DMS153 (cell line): Measurements from ENCODE around the gene CHCHD1.
"Not testable (repeated sequence)": the region's sequence is repeated elsewhere in the genome, so short reads cannot be mapped to it uniquely, and the experiment has no call there.

Source experiments
- DNase-seq: peaks from one replicate; lab custom pipeline; 2025; lab: John Stamatoyannopoulos, UW

The CHCHD1 gene

GRCh38 chr10:73781879-73782748, at the start of gene CHCHD1:
Gene CHCHD1, plus strand, starts transcription at chr10:73782048. Its CDS starts 28 bp downstream, at chr10:73782076.
- peak; percentile 51 for DNase-seq

DNA sequence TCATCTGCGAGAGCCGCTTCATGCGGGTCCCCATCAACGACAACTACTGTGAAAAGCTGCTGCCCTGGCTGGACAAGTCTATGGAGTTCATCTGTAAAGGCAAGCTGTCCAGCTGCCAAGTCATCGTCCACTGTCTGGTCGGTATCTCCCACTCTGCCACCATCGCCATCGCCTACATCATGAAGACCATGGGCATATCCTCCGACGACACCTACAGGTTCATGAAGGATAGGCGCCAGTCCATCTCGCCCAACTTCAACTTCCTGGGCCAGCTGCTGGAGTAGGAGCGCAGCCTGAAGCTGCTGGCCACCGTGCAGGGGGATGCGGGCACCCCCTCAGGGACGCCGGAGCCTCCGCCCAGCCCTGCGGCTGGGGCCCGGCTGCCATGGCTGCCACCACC, 49.4 kb upstream of the CHCHD1 start:
- DNase-seq: no peak

DNA sequence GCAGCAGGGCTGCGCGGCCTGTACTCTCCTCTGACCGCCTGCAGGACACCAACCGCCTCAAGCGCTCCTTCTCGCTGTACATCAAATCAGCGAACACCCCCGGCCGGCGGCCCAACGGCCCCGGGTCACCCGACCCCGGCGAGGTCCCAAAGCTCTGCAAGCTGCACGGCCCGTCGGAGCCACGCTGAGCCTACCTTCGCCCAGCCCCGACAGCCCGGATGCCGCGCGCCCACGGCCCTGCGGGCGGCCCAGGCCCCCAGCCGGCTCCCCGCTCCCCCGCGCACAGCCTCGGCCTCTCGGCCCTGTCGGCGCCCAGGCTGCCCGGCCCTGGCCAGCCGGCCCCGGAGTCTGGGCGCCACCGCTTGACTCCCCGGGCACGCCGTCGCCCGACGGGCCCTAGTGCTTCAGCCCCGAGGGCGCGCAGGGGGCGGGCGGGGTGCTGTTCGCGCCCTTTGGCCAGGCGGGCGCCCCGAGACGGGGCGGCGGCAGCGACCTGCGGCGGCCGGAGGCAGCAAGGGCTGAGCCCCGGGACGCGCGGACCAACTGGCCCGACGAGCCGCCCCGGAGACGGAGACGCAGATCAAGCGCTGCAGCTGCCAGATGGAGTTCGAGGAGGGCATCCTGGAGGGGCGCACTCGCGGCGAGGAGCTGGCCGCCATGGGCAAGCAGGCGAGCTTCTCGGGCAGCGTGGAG, 48.8 kb upstream of the CHCHD1 start:
- DNase-seq: no peak

- DNase-seq: no peak
Measured at GRCh38 chr10:73734028-73734720, 47.7 kb upstream of the CHCHD1 start.

GRCh38 chr10:73734796-73735305, 47.0 kb upstream of the CHCHD1 start:
- DNase-seq: no peak

- not testable (repeated sequence) for DNase-seq
Measured at GRCh38 chr10:73740501-73741254, 41.2 kb upstream of the CHCHD1 start.

- no peak for DNase-seq
Measured at GRCh38 chr10:73742454-73742734, 39.5 kb upstream of the CHCHD1 start.

DNA sequence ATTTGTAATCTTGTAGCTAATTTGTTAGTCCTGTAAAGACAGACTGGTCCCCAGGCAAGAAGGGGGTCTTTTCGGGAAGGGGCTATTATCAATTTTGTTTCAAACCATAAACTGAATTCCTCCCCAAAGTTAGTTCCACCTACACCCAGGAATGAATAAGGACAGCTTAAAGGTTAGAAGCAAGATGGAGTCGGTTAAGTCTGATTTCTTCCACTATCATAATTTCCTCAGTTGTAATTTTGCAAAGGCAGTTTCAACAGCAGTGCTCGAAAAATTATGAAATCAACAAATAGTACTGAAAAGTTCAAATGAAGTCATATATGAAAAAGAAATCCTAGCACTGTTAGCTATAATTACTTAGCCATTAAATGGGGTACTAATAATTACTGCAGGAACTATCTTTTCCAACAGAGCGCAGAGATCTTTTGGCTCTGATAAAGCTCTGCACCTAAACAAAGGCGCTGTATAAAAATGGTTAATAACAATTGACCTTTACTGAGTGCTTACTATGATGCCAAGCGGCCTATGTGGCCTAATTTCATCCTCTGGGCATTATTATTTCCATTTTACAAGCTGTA, 38.4 kb upstream of the CHCHD1 start:
- no peak for DNase-seq

- DNase-seq: peak; percentile 86
Measured at GRCh38 chr10:73743905-73744663, 37.8 kb upstream of the CHCHD1 start, which contains the start of gene SEC24C. Gene SEC24C, plus strand, starts transcription at chr10:73744372. Its CDS starts 2,461 bp downstream, at chr10:73746833.

- DNase-seq: no peak
Measured at GRCh38 chr10:73744664-73744975, 37.2 kb upstream of the CHCHD1 start.

DNA sequence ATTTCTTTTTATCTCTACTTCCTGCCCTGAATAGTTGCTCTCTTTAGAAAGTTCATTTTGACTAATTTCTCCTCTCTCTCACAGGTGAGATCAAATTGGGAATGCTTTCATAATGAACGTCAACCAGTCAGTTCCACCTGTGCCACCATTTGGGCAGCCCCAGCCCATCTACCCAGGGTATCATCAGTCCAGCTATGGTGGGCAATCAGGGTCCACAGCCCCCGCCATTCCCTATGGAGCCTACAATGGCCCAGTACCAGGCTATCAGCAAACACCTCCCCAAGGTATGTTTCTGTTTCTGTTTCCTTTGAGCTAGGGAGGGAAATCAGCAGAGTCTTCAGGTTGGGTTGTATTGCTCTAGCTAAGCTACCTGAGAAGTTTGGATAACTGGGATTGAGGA, 35.1 kb upstream of the CHCHD1 start:
- no peak for DNase-seq

DNA sequence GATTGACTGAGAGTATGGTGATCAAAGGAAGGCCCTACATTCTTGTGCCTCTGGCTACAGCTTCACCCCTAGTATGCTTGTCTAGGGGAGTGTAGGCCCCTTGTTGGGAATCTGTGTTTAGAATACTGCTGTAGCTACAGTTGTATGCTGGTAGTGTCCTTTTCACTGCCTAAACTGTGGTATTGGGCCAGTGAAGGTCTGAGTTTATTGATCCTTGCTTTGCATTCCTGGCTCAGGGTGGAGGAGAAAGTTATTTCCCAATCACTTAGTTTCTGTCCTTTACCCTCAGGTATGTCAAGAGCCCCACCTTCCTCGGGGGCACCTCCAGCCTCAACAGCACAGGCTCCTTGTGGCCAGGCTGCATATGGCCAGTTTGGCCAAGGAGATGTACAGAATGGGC, 31.0 kb upstream of the CHCHD1 start:
- no peak for DNase-seq

- DNase-seq: no peak
Measured at GRCh38 chr10:73756183-73756582, 25.7 kb upstream of the CHCHD1 start.

DNA sequence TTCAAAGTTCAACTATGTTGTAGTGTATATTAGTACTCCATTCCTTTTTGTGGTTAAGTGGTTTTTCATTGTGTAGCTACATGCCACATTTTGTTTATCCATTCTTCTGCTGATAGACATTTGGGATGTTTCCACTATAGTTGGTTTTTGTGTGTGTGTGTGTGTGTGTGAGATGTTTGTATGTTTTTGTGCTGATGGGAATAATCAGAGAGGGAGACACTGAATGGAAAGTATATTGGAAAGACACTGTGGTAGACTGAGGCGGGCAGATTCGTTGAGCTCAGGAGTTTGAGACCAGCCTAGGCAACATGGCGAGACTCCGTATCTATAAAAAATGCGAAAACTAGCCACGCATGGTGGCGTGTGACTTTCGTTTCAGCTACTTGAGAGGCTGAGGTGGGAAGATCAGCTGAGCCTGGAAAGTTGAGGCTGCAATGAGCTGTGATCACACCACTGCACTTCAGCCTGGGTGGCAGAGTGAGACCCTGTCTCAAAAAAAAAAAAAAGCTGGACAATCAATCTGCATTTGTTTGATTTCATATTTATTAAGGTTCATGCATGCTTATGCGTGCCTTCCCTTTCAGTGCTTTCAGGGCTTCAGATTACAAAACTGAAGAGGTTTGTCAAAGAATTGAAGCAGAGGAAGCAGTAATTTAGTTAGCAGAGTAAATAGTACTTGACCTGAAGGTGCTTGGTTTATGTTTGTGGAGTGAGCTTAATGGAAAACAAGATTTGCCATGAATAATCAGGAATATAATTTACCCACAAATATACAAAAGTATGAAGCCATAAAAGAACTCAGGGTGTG, 22.9 kb upstream of the CHCHD1 start:
- peak; percentile 73 for DNase-seq

DNA sequence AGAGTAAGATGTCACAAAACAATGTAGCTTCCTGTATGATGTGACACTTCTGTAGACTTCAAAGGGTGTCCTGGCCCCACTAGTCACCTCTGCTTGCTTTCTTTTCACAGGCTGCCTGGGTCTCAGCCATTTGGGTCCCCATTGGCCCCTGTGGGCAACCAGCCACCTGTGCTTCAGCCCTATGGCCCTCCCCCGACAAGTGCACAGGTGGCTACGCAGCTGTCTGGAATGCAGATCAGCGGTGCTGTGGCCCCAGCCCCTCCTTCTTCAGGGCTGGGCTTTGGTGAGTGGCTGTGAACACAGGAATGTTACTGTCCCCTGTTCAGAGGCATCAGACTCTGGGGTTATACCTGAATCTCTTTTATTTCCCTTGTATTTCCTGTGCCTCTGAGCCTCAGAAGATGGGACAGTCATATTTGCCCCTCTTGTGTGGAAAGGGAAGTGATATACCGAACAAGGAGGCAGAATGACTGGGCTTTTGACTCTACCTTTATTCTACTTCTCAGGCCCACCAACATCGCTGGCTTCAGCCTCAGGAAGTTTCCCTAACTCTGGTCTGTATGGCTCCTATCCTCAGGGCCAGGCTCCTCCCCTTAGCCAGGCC, 22.2 kb upstream of the CHCHD1 start:
- DNase-seq: peak; percentile 64

GRCh38 chr10:73761781-73762180, 20.1 kb upstream of the CHCHD1 start:
- DNase-seq: no peak

- no peak for DNase-seq
Measured at GRCh38 chr10:73762915-73763314, 18.9 kb upstream of the CHCHD1 start.

DNA sequence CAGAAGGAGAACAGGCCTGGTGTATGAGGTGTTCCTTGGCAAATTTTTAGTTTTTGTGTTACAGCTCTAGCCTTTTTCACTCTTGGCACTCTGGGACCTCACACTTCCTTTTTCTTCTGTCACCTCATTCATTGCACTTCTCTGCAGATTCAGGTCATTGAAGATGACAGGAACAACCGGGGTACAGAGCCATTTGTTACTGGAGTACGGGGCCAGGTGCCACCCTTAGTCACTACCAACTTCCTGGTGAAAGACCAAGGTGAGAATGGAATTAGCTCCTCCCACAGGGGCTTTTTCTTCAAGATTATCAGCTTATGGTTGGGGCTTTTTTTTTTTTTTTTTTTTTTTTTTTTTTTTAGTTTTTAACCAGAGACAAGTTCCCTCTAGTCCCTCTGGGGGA, 18.5 kb upstream of the CHCHD1 start:
- DNase-seq: no peak

DNA sequence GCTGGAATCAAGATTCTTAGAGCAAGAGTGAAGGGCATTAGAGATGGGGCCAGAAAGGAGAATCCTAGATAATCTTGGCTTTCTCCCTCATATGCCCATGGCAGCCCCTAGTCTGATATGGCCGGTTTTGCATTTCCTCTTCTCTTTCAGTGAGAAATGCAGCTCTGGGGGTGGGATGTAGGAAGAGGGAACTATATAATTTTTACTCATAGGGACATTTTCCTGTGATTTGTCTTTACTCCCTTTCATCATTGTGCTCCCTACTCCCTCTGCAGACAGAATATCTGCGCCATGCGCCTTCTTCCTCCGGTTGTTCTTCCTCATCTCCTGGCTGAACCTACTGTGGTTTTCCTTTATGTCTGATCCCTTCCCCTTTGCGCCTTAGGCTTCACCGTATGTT, 16.8 kb upstream of the CHCHD1 start:
- DNase-seq: no peak

DNA sequence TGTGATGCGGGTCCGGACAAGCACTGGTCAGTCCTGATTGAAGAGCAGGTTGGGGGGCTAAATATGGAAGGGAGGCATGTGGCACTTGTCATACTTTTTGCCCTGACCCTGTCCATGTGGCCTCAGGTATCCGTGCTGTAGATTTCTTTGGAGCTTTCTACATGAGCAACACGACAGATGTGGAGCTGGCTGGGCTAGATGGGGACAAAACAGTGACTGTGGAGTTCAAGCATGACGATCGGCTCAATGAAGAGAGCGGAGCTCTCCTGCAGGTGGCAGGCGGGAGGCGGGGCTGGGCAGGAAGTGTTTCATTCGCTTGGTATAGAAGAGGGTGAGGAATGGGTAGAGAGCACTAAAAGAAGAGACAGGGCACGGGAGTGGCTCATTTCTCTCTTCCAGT, 13.0 kb upstream of the CHCHD1 start:
- peak; percentile 19 for DNase-seq
